CD4-positive, CD25-positive, alpha-beta regulatory T cell (primary cell): ENCODE results near the gene RANBP9. TPM values are rescaled to one million over a fixed set of nuclear protein-coding genes. Genes with fewer than 3 reads are reported as not detected.

Source experiments
- ATAC-seq, 2 donors: fragments of 150-1000 bp; cut with Tn5 transposase; one replicate each; pipeline ENCODE4 v1.10.0; 2021; ENCODE audit warnings: low read depth in 2 of 2, moderate number of reproducible peaks in 2 of 2, moderate library complexity in 1 of 2
- DNase-seq, 3 donors: peaks; one replicate each; pipeline versions ENCODE4 v3.0.0 to v3.0.0-alpha.2; 2012 to 2022; ENCODE audit warnings: mixed read lengths in 1 of 3
- H3K27ac ChIP-seq: one replicate; pipeline ENCODE4 v1.7.0; 2013; ENCODE audit warnings: mild to moderate bottlenecking, low read length; ENCODE audit not compliant: insufficient read depth, poor library complexity, severe bottlenecking
- H3K27me3 ChIP-seq: one replicate; pipeline ENCODE4 v1.7.0; 2013; ENCODE audit warnings: low read length; ENCODE audit not compliant: control insufficient read depth, insufficient read depth
- H3K36me3 ChIP-seq: one replicate; pipeline ENCODE4 v1.7.0; 2013; ENCODE audit warnings: mild to moderate bottlenecking, low read length, moderate library complexity; ENCODE audit not compliant: control insufficient read depth, insufficient read depth
- H3K4me1 ChIP-seq: 2 replicates; pipeline ENCODE4 v1.7.0; 2013; ENCODE audit warnings: mild to moderate bottlenecking, low read length; ENCODE audit not compliant: insufficient read depth, control insufficient read depth, poor library complexity, severe bottlenecking
- H3K4me3 ChIP-seq: one replicate; pipeline ENCODE4 v1.7.0; 2013; ENCODE audit warnings: low read depth, mild to moderate bottlenecking, low read length, moderate library complexity
- H3K9me3 ChIP-seq, 2 experiments: 1 replicate in 1 of 2; 2 replicates in 1 of 2; pipeline ENCODE4 v1.7.0; 2013; ENCODE audit warnings: low read length in 2 of 2, mild to moderate bottlenecking in 1 of 2, moderate library complexity in 1 of 2; ENCODE audit not compliant: control insufficient read depth in 2 of 2
- H3K27ac Mint-ChIP-seq, 3 donors: one replicate each; pipeline ENCODE4 v1.8.0; 2020 to 2022; ENCODE audit warnings: mild to moderate bottlenecking in 3 of 3, mixed read lengths in 3 of 3, moderate library complexity in 2 of 3
- H3K27me3 Mint-ChIP-seq: one replicate; pipeline ENCODE4 v1.8.0; 2022; ENCODE audit warnings: mild to moderate bottlenecking, mixed read lengths
- H3K36me3 Mint-ChIP-seq: one replicate; pipeline ENCODE4 v1.8.0; 2020; ENCODE audit warnings: mixed read lengths
- H3K4me1 Mint-ChIP-seq, 4 donors: one replicate each; pipeline ENCODE4 v1.8.0; 2020 to 2022; ENCODE audit warnings: mixed read lengths in 4 of 4, mild to moderate bottlenecking in 1 of 4
- H3K4me3 Mint-ChIP-seq, 4 donors: one replicate each; pipeline ENCODE4 v1.8.0; 2020 to 2022; ENCODE audit warnings: mild to moderate bottlenecking in 4 of 4, mixed read lengths in 4 of 4, moderate library complexity in 3 of 4
- H3K9me3 Mint-ChIP-seq, 7 donors: one replicate each; pipeline ENCODE4 v1.8.0; 2020 to 2022; ENCODE audit warnings: mixed read lengths in 7 of 7, mild to moderate bottlenecking in 3 of 7, moderate library complexity in 2 of 7
- polyA plus RNA-seq, 4 donors: library from polyadenylated mRNA; unstranded; fragments of 300-500 nt; fragmentation: Illumina TruSeq; gene quantifications; one replicate each; pipeline ENCODE4 v1.2.3, GENCODE V29; 2021
- total RNA-seq: library from RNA; stranded (reverse); gene quantifications from one replicate; pipeline ENCODE4 v1.2.3, GENCODE V29; 2022

Gene RANBP9
- total and polyA plus RNA-seq, 5 donors from 2014 or later = 5.6 to 85.5 (median 11.0) TPM

GRCh38 chr6:13718123-13718458 is 6.5 kb upstream of the RANBP9 start:
- no peak overlapping the region for H3K27ac ChIP-seq
- peak overlapping the region in 1 of 3 donors; percentile 86 for H3K27ac Mint-ChIP-seq

DNA sequence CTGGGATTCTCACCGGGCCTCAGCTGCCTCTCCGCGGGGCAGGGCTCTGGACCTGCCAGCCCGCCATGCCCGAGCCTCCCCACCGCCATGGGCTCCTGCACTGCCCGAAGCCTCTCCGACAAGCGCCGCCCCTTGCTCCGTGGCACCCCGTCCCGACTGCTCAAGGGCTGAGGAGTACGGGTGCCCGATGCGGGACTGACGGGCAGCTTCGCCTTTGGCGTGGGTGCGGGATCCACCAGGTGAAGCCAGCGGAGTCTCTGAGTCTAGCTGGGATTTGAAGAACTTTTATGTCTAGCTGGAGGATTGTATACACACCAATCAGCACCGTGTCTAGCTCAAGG is 5.3 kb upstream of the RANBP9 start:
- H3K27ac ChIP-seq = no peak overlapping the region
- no peaks in the 10 kb centered on the region for H3K27me3 ChIP-seq
- no peaks in the 10 kb centered on the region for H3K36me3 ChIP-seq
- H3K4me3 ChIP-seq = no peak overlapping the region
- no peaks in the 10 kb centered on the region for H3K9me3 ChIP-seq
- Mint-ChIP-seq H3K27me3 (no peaks in the 10 kb centered on the region), H3K9me3 (peaks cover 0 to 3% (median 1%) of the 10 kb centered on the region in 7 donors), H3K4me1 (peaks cover 11 to 34% (median 17%) of the 10 kb centered on the region in 4 donors), H3K36me3 (no peaks in the 10 kb centered on the region), H3K27ac (no peak overlapping the region), H3K4me3 (no peak overlapping the region)
- peaks cover 11% of the 10 kb centered on the region for H3K4me1 ChIP-seq
- DNase-seq (no peak), ATAC-seq (no peak)

More at GRCh38 chr6:13718123-13718458, 6.5 kb upstream of the RANBP9 start:
- Histone ChIP-seq H3K4me3 (no peak overlapping the region), H3K36me3 (no peaks in the 10 kb centered on the region), H3K4me1 (peaks cover 2% of the 10 kb centered on the region), H3K9me3 (no peaks in the 10 kb centered on the region), H3K27me3 (no peaks in the 10 kb centered on the region)
- Mint-ChIP-seq H3K4me1 (peaks cover 7 to 24% (median 12%) of the 10 kb centered on the region in 4 donors), H3K9me3 (peaks cover 0 to 3% (median 1%) of the 10 kb centered on the region in 7 donors), H3K36me3 (no peaks in the 10 kb centered on the region), H3K27me3 (no peaks in the 10 kb centered on the region), H3K4me3 (peak overlapping the region in 1 of 4 donors; percentile 7)
- ATAC-seq = no peak
- DNase-seq = no peak

GRCh38 chr6:13716225-13716954 is 4.8 kb upstream of the RANBP9 start:
- Mint-ChIP-seq H3K27me3 (no peaks in the 10 kb centered on the region), H3K4me3 (no peak overlapping the region), H3K4me1 (peaks cover 11 to 34% (median 17%) of the 10 kb centered on the region in 4 donors), H3K9me3 (peaks cover 0 to 3% (median 1%) of the 10 kb centered on the region in 7 donors), H3K27ac (no peak overlapping the region), H3K36me3 (no peaks in the 10 kb centered on the region)
- no peak overlapping the region for H3K4me3 ChIP-seq
- no peak for ATAC-seq
- H3K9me3 ChIP-seq = no peaks in the 10 kb centered on the region
- peaks cover 11% of the 10 kb centered on the region for H3K4me1 ChIP-seq
- H3K36me3 ChIP-seq = no peaks in the 10 kb centered on the region
- H3K27ac ChIP-seq = no peak overlapping the region
- no peak for DNase-seq
- H3K27me3 ChIP-seq = no peaks in the 10 kb centered on the region

DNA sequence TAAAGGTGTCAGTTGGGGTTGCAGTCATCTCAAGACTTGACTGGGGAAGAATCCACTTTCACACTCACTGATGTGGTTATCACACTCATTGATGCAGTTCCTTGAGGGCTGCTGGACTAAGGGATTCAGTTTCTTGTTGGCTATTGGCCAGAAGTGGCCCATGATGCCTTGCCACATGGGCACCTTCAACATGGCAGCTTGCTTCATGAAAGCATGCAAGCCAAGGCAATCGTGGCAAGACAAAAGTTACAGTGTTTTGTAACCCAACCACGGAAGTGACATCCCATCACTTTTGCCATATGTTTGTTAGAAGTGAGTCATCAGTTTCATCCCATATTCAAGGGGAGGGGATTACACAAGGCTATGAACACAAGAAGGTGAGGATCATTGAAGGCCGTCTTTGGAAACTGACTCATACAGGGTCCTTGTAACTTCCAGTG is 3.8 kb upstream of the RANBP9 start:
- Mint-ChIP-seq H3K4me3 (peak overlapping the region in 1 of 4 donors; percentile 7), H3K4me1 (peaks cover 11 to 32% (median 17%) of the 10 kb centered on the region in 4 donors), H3K36me3 (peaks cover under 1% of the 10 kb centered on the region), H3K27me3 (no peaks in the 10 kb centered on the region), H3K9me3 (peaks cover 0 to 3% (median 1%) of the 10 kb centered on the region in 7 donors), H3K27ac (peak overlapping the region in 1 of 3 donors; percentile 11)
- Histone ChIP-seq H3K4me3 (no peak overlapping the region), H3K27ac (no peak overlapping the region), H3K27me3 (no peaks in the 10 kb centered on the region), H3K36me3 (no peaks in the 10 kb centered on the region), H3K4me1 (peaks cover 13% of the 10 kb centered on the region), H3K9me3 (no peaks in the 10 kb centered on the region)
- ATAC-seq (no peak), DNase-seq (peak in 1 of 3 donors; percentile 49)

DNA sequence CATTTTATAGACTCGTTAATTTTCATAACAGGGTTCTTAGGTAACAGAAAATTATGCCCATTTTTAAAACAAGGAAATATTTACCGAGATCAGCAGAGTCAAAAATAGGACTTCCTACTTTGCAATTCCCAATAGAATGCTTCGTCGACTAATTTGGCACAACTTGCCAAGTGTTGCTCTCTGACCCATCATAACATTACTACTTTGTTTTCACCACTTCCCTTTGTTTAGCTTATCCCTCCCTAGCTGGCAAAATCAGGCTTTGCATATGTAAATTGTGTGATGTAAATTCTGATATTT is 914 bp upstream of the RANBP9 start:
- Histone ChIP-seq H3K4me1 (peaks cover 25% of the 10 kb centered on the region), H3K9me3 (no peaks in the 10 kb centered on the region), H3K36me3 (no peaks in the 10 kb centered on the region), H3K27ac (peak overlapping the region; percentile 92), H3K27me3 (no peaks in the 10 kb centered on the region), H3K4me3 (peak overlapping the region; percentile 98)
- Mint-ChIP-seq H3K27me3 (no peaks in the 10 kb centered on the region), H3K27ac (peak overlapping the region; percentile 96 to 100 (median 98)), H3K4me3 (peak overlapping the region; percentile 94 to 99 (median 98)), H3K36me3 (peaks cover 3% of the 10 kb centered on the region), H3K9me3 (no peaks in the 10 kb centered on the region), H3K4me1 (peaks cover 27 to 49% (median 38%) of the 10 kb centered on the region in 4 donors)
- ATAC-seq (no peak), DNase-seq (peak in 1 of 3 donors; percentile 33)

DNA sequence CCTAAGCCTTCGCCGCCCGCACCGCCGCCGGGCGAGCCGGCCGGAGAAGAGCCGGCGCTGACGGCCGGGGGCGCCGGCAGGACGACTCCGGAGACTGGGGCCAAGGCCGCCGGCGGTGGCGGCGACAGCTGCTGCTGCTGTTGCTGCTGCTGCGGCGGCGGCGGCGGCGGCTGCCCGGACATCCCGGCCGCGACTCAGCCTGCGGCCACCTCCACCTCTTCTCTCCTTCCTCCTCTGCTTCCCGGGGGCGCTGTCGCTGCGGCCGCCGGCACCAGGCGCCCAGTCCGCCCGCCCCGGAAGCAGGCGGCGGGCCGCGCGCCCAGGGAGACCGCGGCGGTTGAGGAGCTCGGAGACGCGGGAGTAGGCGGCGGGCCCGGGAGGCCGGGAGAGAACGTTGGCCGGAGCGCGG is 307 bp downstream of the RANBP9 start:
- no peaks in the 10 kb centered on the region for H3K27me3 Mint-ChIP-seq
- H3K27ac ChIP-seq = peak overlapping the region; percentile 69
- ATAC-seq (peak; percentile 39 to 49), DNase-seq (peak in 2 of 3 donors; percentile 70 to 80)
- H3K4me3 Mint-ChIP-seq = peak overlapping the region in 2 of 4 donors; percentile 33 to 78
- H3K27ac Mint-ChIP-seq = no peak overlapping the region
- H3K27me3 ChIP-seq = no peaks in the 10 kb centered on the region
- peaks cover 0 to 1% (median 0%) of the 10 kb centered on the region in 7 donors for H3K9me3 Mint-ChIP-seq
- no peak overlapping the region for H3K4me3 ChIP-seq
- peaks cover 7% of the 10 kb centered on the region for H3K36me3 Mint-ChIP-seq
- peaks cover 30 to 55% (median 42%) of the 10 kb centered on the region in 4 donors for H3K4me1 Mint-ChIP-seq
- H3K9me3 ChIP-seq = no peaks in the 10 kb centered on the region
- no peaks in the 10 kb centered on the region for H3K36me3 ChIP-seq
- peaks cover 25% of the 10 kb centered on the region for H3K4me1 ChIP-seq

DNA sequence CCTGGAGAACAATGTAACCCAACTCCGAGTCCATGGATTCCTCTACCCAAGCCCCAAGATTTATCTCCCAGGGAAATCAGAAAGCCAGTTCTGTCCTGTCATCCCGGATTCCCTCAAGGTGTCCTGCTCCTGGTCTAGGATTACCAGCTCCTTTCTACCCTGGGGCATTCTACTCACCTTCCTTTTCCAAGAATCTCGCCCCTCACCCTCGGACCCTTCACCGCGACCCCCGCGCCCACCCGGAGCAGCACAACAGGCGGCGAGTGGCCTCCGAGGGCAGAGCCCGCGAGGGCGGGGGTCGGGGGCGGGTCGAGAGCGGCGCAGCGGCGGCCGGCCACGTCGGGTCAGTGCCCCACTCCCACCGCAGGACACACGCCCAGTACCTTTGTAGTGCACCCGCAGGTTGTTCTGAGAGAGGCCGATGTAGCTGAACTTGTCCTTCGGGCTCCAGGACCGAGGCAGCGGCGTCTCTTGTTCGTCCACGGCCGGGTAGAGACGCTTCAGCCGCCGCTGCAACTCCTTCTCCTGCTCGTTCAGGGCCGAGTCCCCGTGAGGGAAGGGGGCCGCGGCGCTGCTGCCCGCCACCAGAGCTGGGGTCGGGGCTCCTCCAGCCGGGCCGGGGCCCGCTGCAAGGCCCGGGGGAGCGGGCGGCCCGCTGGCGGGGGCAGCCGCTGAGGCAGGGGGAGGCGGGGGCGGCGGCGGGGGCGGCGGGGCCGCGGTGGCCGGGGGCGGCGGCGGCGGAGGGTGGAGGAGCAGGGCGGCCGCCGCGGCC is 897 bp downstream of the RANBP9 start:
- peak; percentile 22 to 46 (median 28) for DNase-seq
- peaks cover 25% of the 10 kb centered on the region for H3K4me1 ChIP-seq
- no peaks in the 10 kb centered on the region for H3K9me3 ChIP-seq
- ATAC-seq = no peak
- H3K27me3 ChIP-seq = no peaks in the 10 kb centered on the region
- Mint-ChIP-seq H3K36me3 (peaks cover 9% of the 10 kb centered on the region), H3K27ac (peak overlapping the region; percentile 90 to 99 (median 95)), H3K4me1 (peaks cover 30 to 55% (median 43%) of the 10 kb centered on the region in 4 donors), H3K9me3 (peaks cover 0 to 1% (median 0%) of the 10 kb centered on the region in 7 donors), H3K4me3 (peak overlapping the region; percentile 93 to 100 (median 97)), H3K27me3 (no peaks in the 10 kb centered on the region)
- no peaks in the 10 kb centered on the region for H3K36me3 ChIP-seq
- H3K27ac ChIP-seq = peak overlapping the region; percentile 74
- H3K4me3 ChIP-seq = peak overlapping the region; percentile 99
